Gastrocnemius medialis (tissue), 4 donors: ENCODE data around the gene ZCCHC3. TPM values are rescaled to one million over a fixed set of nuclear protein-coding genes. Genes with fewer than 3 reads are reported as not detected.
A peak's percentile ranks its signal among the peaks of the same experiment; 100 is the strongest.

Experiments used
- ATAC-seq, 2 donors: fragments of 150-250 bp; one replicate each; pipeline ENCODE4 v1.9.1; 2016
- DNase-seq, 2 donors: peaks; one replicate each; pipeline ENCODE4 v3.0.0-alpha.2; 2019
- H3K27ac ChIP-seq, 4 donors: fragments of 200-600 bp; sonication (generic); 1 replicate in 1 of 4; 2 replicates in 3 of 4; pipeline ENCODE4 v1.5.1; 2016 to 2018; ENCODE audit warnings: mild to moderate bottlenecking in 2 of 4, moderate library complexity in 1 of 4
- H3K27me3 ChIP-seq, 3 donors: fragments of 200-600 bp; sonication (generic) in 2 of 3; 1 replicate in 1 of 3; 2 replicates in 2 of 3; pipeline versions ENCODE4 v1.5.1 to v1.6.0; 2016 to 2019; ENCODE audit warnings: mild to moderate bottlenecking in 1 of 3, moderate library complexity in 1 of 3
- H3K36me3 ChIP-seq, 2 donors: fragments of 200-600 bp; sonication (generic) in 1 of 2; one replicate each; pipeline ENCODE4 v1.5.1; 2017 to 2018
- H3K4me1 ChIP-seq, 2 donors: fragments of 200-600 bp; sonication (generic) in 1 of 2; one replicate each; pipeline ENCODE4 v1.5.1; 2016 to 2017; ENCODE audit warnings: mild to moderate bottlenecking in 2 of 2
- H3K4me3 ChIP-seq, 4 donors: fragments of 200-600 bp; sonication (generic) in 3 of 4; 1 replicate in 1 of 4; 2 replicates in 3 of 4; pipeline ENCODE4 v1.5.1; 2016 to 2019; ENCODE audit warnings: mild to moderate bottlenecking in 2 of 4
- H3K9me3 ChIP-seq, 3 donors: fragments of 200-600 bp; sonication (generic) in 2 of 3; 1 replicate in 1 of 3; 2 replicates in 2 of 3; pipeline ENCODE4 v1.5.1; 2016 to 2019
- POLR2A ChIP-seq, 2 donors: fragments of 450-650 bp; IDR thresholded peaks; one replicate each; pipeline ENCODE4 v1.6.1; 2017; ENCODE audit warnings: antibody characterized with exemption in 2 of 2, mild to moderate bottlenecking in 2 of 2, moderate library complexity in 2 of 2
- in situ Hi-C, 4 donors: fragments of 200-750 bp; cut with MboI; loops; one replicate each; pipeline versions ENCODE4 v1.15.0 to v1.8.0; 2017; ENCODE audit warnings: low sequenced_read_pairs in 4 of 4
- intact Hi-C: fragments of 100-400 bp; cut with DNase I; formaldehyde crosslinking; loops from one replicate; pipeline ENCODE4 v1.15.1; 2023; ENCODE audit warnings: low total_unique reads
- total RNA-seq, 4 donors: library from RNA; depleted of rRNA; stranded (reverse); fragments of >200 nt; gene quantifications; one replicate each; pipeline versions ENCODE4 v1.1.0 to v1.2.3, GENCODE V29; 2016
- TF ChIP-seq, protein P1 (sequence below), 5 experiments: fragments of 450-650 bp in 3 of 5; fragments of 200-600 bp in 2 of 5; sonication (generic) in 2 of 5; IDR thresholded peaks in 4 of 5; conservative IDR thresholded peaks in 1 of 5; 1 replicate in 4 of 5; 2 replicates in 1 of 5; pipeline ENCODE4 v1.5.1; 2016 to 2019; ENCODE audit warnings: antibody characterized with exemption in 5 of 5, mild to moderate bottlenecking in 3 of 5, moderate library complexity in 3 of 5

ZCCHC3 gene
- total RNA-seq, 4 donors from 2014 or later, result 6.7 to 9.4 (median 7.9) TPM

DNA sequence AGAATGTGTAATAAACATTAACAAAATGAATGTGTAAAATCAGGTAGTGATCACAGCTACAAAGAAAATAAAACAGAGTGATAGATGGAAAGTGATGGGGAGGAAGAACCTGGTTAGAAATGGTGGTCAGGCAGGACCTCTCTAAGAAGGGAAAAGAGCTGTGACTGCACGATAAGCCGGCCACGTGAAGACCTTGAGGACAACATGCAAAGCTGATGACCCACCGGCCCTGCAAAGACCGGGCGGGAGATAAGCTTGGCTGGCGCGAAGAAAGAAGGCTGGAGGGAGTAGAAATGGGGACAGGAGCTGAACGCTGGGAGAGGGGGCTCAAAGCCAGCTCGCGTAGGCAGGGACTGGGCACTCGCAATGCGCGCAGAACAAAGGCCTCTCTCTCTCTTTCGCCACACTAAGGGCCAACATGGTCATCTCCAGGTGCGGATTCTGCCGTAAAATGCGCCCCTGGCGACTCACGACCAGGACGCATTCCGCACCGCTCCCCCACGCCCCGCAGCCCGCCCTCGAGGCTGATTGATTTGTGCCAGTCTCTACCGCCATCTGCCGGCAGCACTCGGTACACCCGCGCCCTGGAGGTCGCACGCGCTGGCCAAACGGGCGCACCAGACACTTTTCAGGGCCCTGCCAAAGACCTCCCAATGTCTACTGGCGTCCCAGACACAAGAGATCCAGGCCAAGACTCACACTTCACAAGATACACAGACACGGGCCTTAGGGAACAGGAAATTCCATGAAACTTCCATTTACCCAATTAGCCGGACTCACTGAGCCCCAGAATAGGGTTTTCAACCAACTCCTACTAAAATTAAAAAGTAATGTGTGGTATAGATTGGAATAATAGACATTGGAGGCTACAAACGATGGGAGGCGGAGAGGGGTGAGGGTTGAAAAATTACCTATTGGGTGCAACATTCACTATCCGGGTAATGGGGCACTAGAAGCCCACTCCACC, 30.5 kb upstream of the ZCCHC3 start:
- in situ Hi-C loops, result loop anchor here in 1 of 4 donors (10.0 kb wide), 1 partner anchor 62 kb away; no protein-coding TSS in a partner anchor
- ATAC-seq (peak; percentile 87 to 91), DNase-seq (peak; percentile 44 to 57)
- H3K9me3 ChIP-seq, result no peaks in the 10 kb centered on the region
- no peak for TF ChIP-seq POLR2A (IDR thresholded peaks at IDR 0.05)
- TF ChIP-seq, protein P1, sequence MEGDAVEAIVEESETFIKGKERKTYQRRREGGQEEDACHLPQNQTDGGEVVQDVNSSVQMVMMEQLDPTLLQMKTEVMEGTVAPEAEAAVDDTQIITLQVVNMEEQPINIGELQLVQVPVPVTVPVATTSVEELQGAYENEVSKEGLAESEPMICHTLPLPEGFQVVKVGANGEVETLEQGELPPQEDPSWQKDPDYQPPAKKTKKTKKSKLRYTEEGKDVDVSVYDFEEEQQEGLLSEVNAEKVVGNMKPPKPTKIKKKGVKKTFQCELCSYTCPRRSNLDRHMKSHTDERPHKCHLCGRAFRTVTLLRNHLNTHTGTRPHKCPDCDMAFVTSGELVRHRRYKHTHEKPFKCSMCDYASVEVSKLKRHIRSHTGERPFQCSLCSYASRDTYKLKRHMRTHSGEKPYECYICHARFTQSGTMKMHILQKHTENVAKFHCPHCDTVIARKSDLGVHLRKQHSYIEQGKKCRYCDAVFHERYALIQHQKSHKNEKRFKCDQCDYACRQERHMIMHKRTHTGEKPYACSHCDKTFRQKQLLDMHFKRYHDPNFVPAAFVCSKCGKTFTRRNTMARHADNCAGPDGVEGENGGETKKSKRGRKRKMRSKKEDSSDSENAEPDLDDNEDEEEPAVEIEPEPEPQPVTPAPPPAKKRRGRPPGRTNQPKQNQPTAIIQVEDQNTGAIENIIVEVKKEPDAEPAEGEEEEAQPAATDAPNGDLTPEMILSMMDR (IDR thresholded peaks at IDR 0.05 in 4 of 5, conservative IDR thresholded peaks at IDR 0.05 in 1 of 5), result peak; percentile 88 to 98 (median 92)
- H3K4me1 ChIP-seq, result no peaks in the 10 kb centered on the region
- H3K27me3 ChIP-seq, result no peaks in the 10 kb centered on the region
- no peak overlapping the region for H3K27ac ChIP-seq
- no peaks in the 10 kb centered on the region for H3K36me3 ChIP-seq
- peak overlapping the region; percentile 47 to 61 (median 54) for H3K4me3 ChIP-seq
- intact Hi-C loops, result loop anchor here (2.0 kb wide), 1 partner anchor 64 kb away; no protein-coding TSS in a partner anchor

DNA sequence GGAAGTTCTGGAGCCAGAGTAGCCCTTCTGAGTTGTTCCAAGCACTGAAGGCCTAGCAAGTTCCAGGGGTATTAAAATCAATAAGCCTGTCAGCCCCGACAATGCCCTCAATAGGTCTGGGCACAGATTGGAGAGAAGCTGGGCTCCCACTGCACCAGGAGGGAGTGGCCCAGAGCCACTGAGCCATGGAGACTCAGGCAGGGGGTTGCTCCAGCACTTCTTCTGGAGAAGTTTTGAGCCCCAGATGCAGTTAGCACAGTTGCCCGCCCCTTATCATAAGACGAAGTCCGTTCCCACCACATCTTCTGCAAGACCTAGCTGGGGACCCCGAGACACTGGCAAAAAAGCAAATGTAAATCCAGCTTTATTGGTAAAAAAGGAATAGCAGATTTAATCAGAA, 26.9 kb upstream of the ZCCHC3 start:
- intact Hi-C loops, result no loop called here
- H3K9me3 ChIP-seq, result no peaks in the 10 kb centered on the region
- DNase-seq (no peak), ATAC-seq (no peak)
- H3K4me3 ChIP-seq, result no peak overlapping the region
- H3K27me3 ChIP-seq, result no peaks in the 10 kb centered on the region
- no peaks in the 10 kb centered on the region for H3K4me1 ChIP-seq
- no peak overlapping the region for H3K27ac ChIP-seq
- in situ Hi-C loops, result no loop called here
- H3K36me3 ChIP-seq, result no peaks in the 10 kb centered on the region
- no peak for TF ChIP-seq POLR2A (IDR thresholded peaks at IDR 0.05)
- TF ChIP-seq, protein P1 (IDR thresholded peaks at IDR 0.05 in 4 of 5, conservative IDR thresholded peaks at IDR 0.05 in 1 of 5), result no peak

DNA sequence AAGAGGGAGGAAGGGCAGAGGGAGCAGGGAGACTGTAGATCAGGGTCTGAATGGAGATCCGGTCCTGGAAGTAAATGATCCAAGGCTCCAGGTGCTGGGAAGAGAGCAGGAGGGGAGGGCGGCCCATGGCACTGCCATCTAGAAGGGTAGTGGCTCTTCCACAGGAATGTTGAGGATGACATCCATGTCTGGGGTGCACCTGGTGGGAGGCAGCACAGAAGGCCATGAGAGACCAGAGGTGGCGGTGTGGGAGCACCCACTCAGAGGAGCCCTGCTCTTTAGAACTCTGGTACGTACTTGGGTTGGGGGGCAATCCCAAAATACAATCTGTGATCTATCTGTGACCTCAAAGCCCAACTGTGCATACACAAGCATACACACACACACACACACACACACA, 26.3 kb upstream of the ZCCHC3 start:
- Histone ChIP-seq H3K36me3 (peaks cover 0 to 1% of the 10 kb centered on the region in 2 donors), H3K9me3 (no peaks in the 10 kb centered on the region), H3K27ac (no peak overlapping the region), H3K4me3 (no peak overlapping the region), H3K27me3 (no peaks in the 10 kb centered on the region), H3K4me1 (no peaks in the 10 kb centered on the region)
- no peak for DNase-seq
- no peak for ATAC-seq
- in situ Hi-C loops, result no loop called here
- intact Hi-C loops, result no loop called here
- TF ChIP-seq POLR2A (IDR thresholded peaks at IDR 0.05), result no peak
- TF ChIP-seq, protein P1 (IDR thresholded peaks at IDR 0.05 in 4 of 5, conservative IDR thresholded peaks at IDR 0.05 in 1 of 5), result no peak

DNA sequence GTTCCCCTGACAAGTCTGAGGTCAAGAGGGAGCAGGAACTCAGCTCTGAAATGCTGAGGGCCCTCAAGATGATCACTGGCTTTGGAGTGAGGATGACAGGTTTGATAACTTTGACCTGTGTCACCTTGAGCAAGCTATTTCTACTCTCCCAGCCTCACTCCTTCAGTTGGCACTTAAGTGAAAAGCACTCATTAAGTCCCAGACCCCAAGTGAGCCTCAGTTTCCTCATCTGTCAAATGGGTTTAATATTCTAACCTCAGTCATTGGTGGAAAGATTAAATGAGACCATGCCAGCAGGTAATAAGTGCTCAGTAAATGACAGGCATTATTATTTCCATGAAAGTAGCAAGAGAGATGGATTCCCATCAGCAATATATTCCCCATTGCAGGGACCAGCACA, 25.8 kb upstream of the ZCCHC3 start:
- in situ Hi-C loops, result no loop called here
- ATAC-seq (no peak), DNase-seq (no peak)
- intact Hi-C loops, result no loop called here
- Histone ChIP-seq H3K36me3 (peaks cover 0 to 6% of the 10 kb centered on the region in 2 donors), H3K4me1 (no peaks in the 10 kb centered on the region), H3K27ac (no peak overlapping the region), H3K4me3 (no peak overlapping the region), H3K9me3 (no peaks in the 10 kb centered on the region), H3K27me3 (no peaks in the 10 kb centered on the region)
- TF ChIP-seq POLR2A (IDR thresholded peaks at IDR 0.05), result no peak
- TF ChIP-seq, protein P1 (IDR thresholded peaks at IDR 0.05 in 4 of 5, conservative IDR thresholded peaks at IDR 0.05 in 1 of 5), result no peak
